Ectodermal cell (in vitro differentiated cells): Measurements from ENCODE around the gene AMBP.

Source experiments
- H3K27ac ChIP-seq: 2 replicates; pipeline ENCODE4 v1.7.0; 2013; ENCODE audit warnings: mild to moderate bottlenecking, low read depth, low read length; ENCODE audit not compliant: insufficient read depth, poor library complexity, severe bottlenecking
- H3K27me3 ChIP-seq: 2 replicates; pipeline ENCODE4 v1.7.0; 2013; ENCODE audit warnings: mild to moderate bottlenecking, low read length; ENCODE audit not compliant: insufficient read depth, control insufficient read depth, poor library complexity, severe bottlenecking
- H3K36me3 ChIP-seq: one replicate; pipeline ENCODE4 v1.7.0; 2013; ENCODE audit warnings: low read length; ENCODE audit not compliant: control insufficient read depth, insufficient read depth
- H3K4me1 ChIP-seq: one replicate; pipeline ENCODE4 v1.7.0; 2013; ENCODE audit warnings: low read length; ENCODE audit not compliant: control insufficient read depth, insufficient read depth
- H3K4me3 ChIP-seq: 2 replicates; pipeline ENCODE4 v1.7.0; 2013; ENCODE audit warnings: low read depth, low read length, control low read depth; ENCODE audit not compliant: insufficient read depth
- H3K9me3 ChIP-seq: 2 replicates; pipeline ENCODE4 v1.7.0; 2013; ENCODE audit warnings: mild to moderate bottlenecking, low read length, moderate library complexity; ENCODE audit not compliant: control insufficient read depth
- WGBS, 2 experiments: methylation state at CpG; one replicate each; pipeline ENCODE4 v1.1.7; 2013; ENCODE audit warnings: missing lambda C conversion rate in 2 of 2; 5-methylcytosine and 5-hydroxymethylcytosine counted together

The AMBP gene

GRCh38 chr9:114110180-114110579, 32.1 kb upstream of the AMBP start:
- 90 to 100% methylated on average over 2 of the region's 2 CpGs for WGBS, 2 experiments
- H3K36me3 ChIP-seq = no peaks in the 10 kb centered on the region
- H3K27me3 ChIP-seq = peaks cover 6% of the 10 kb centered on the region
- no peaks in the 10 kb centered on the region for H3K9me3 ChIP-seq
- no peak overlapping the region for H3K4me3 ChIP-seq
- H3K27ac ChIP-seq = no peak overlapping the region
- H3K4me1 ChIP-seq = peaks cover 11% of the 10 kb centered on the region

GRCh38 chr9:114109124-114109523, 31.0 kb upstream of the AMBP start:
- Histone ChIP-seq H3K4me3 (no peak overlapping the region), H3K27me3 (peaks cover 6% of the 10 kb centered on the region), H3K27ac (no peak overlapping the region), H3K4me1 (peaks cover 11% of the 10 kb centered on the region), H3K36me3 (no peaks in the 10 kb centered on the region), H3K9me3 (no peaks in the 10 kb centered on the region)
- 89 to 92% methylated on average over 4 to 6 of the region's 6 CpGs for WGBS, 2 experiments

- Histone ChIP-seq H3K4me3 (no peak overlapping the region), H3K9me3 (no peaks in the 10 kb centered on the region), H3K4me1 (peaks cover 11% of the 10 kb centered on the region), H3K36me3 (no peaks in the 10 kb centered on the region), H3K27ac (no peak overlapping the region), H3K27me3 (peaks cover 6% of the 10 kb centered on the region)
- WGBS, 2 experiments = 36 to 37% methylated on average over 28 of the region's 28 CpGs
Measured at GRCh38 chr9:114108016-114108833, 30.1 kb upstream of the AMBP start.

GRCh38 chr9:114107286-114108001, 29.3 kb upstream of the AMBP start:
- Histone ChIP-seq H3K4me1 (peaks cover 11% of the 10 kb centered on the region), H3K4me3 (no peak overlapping the region)
- WGBS, 2 experiments = 85 to 86% methylated on average over 13 of the region's 13 CpGs

GRCh38 chr9:114105236-114105635, 27.1 kb upstream of the AMBP start:
- no peaks in the 10 kb centered on the region for H3K9me3 ChIP-seq
- H3K36me3 ChIP-seq = no peaks in the 10 kb centered on the region
- WGBS, 2 experiments = 83 to 95% methylated on average over 4 to 5 of the region's 5 CpGs
- no peak overlapping the region for H3K4me3 ChIP-seq
- H3K27me3 ChIP-seq = peaks cover 9% of the 10 kb centered on the region
- H3K27ac ChIP-seq = no peak overlapping the region
- H3K4me1 ChIP-seq = peaks cover 11% of the 10 kb centered on the region

More at GRCh38 chr9:114107286-114108001, 29.3 kb upstream of the AMBP start:
- Histone ChIP-seq H3K36me3 (no peaks in the 10 kb centered on the region), H3K27ac (no peak overlapping the region), H3K27me3 (peaks cover 6% of the 10 kb centered on the region), H3K9me3 (no peaks in the 10 kb centered on the region)

- Histone ChIP-seq H3K4me3 (no peak overlapping the region), H3K36me3 (no peaks in the 10 kb centered on the region), H3K27me3 (peaks cover 33% of the 10 kb centered on the region)
Measured at GRCh38 chr9:114102484-114102883, 24.4 kb upstream of the AMBP start.

GRCh38 chr9:114100536-114100935, 22.4 kb upstream of the AMBP start:
- Histone ChIP-seq H3K4me1 (peaks cover 12% of the 10 kb centered on the region), H3K27ac (no peak overlapping the region), H3K9me3 (no peaks in the 10 kb centered on the region), H3K4me3 (no peak overlapping the region), H3K36me3 (no peaks in the 10 kb centered on the region), H3K27me3 (peaks cover 39% of the 10 kb centered on the region)
- 92 to 95% methylated on average over 1 of the region's 1 CpG for WGBS, 2 experiments

More at GRCh38 chr9:114102484-114102883, 24.4 kb upstream of the AMBP start:
- Histone ChIP-seq H3K4me1 (peaks cover 12% of the 10 kb centered on the region), H3K9me3 (no peaks in the 10 kb centered on the region), H3K27ac (no peak overlapping the region)

- Histone ChIP-seq H3K36me3 (no peaks in the 10 kb centered on the region), H3K9me3 (no peaks in the 10 kb centered on the region), H3K4me1 (peaks cover 12% of the 10 kb centered on the region), H3K27me3 (peaks cover 39% of the 10 kb centered on the region), H3K27ac (no peak overlapping the region), H3K4me3 (no peak overlapping the region)
- WGBS, 2 experiments = 49 to 59% methylated on average over 2 of the region's 2 CpGs
Measured at GRCh38 chr9:114099669-114100270, 21.7 kb upstream of the AMBP start.

GRCh38 chr9:114098936-114099668, 21.0 kb upstream of the AMBP start, which contains the start of gene KIF12:
TSS of gene KIF12 (minus strand) at chr9:114099292. CDS start at chr9:114099276, 16 bp downstream.
- Histone ChIP-seq H3K27me3 (peaks cover 39% of the 10 kb centered on the region), H3K27ac (no peak within 1 kb of the TSS), H3K4me1 (peaks cover 12% of the 10 kb centered on the region), H3K4me3 (peak within 1 kb of the TSS; percentile 41), H3K36me3 (no peaks in the 10 kb centered on the region), H3K9me3 (no peaks in the 10 kb centered on the region)
- WGBS, 2 experiments = 25 to 29% methylated on average over 32 of the region's 32 CpGs
